GM21717 (cell line): Measurements from ENCODE around the gene PRR19.

Source experiments
- ATAC-seq: cut with Tn5 transposase; IDR thresholded peaks from one replicate; pipeline ENCODE4 v1.9.1; 2021; ENCODE audit warnings: mild to moderate bottlenecking, moderate library complexity; ENCODE audit not compliant: unreplicated experiment

Gene PRR19

GRCh38 chr19:42270346-42271044 lies 31.4 kb upstream of the PRR19 start:
- no peak for ATAC-seq

GRCh38 chr19:42271045-42271419 lies 30.9 kb upstream of the PRR19 start:
- ATAC-seq: no peak

- no peak for ATAC-seq
Measured at GRCh38 chr19:42271861-42272534, 29.9 kb upstream of the PRR19 start.

- ATAC-seq: no peak
Measured at GRCh38 chr19:42272535-42272897, 29.4 kb upstream of the PRR19 start.

- ATAC-seq: no peak
Measured at GRCh38 chr19:42272989-42273406, 28.9 kb upstream of the PRR19 start.

GRCh38 chr19:42273407-42274064 lies 28.4 kb upstream of the PRR19 start:
- no peak for ATAC-seq

- ATAC-seq: no peak
Measured at GRCh38 chr19:42274065-42274682, 27.8 kb upstream of the PRR19 start.

- ATAC-seq: no peak
Measured at GRCh38 chr19:42275103-42275502, 26.8 kb upstream of the PRR19 start.

- no peak for ATAC-seq
Measured at GRCh38 chr19:42275517-42275916, 26.4 kb upstream of the PRR19 start.

GRCh38 chr19:42276284-42276683 lies 25.6 kb upstream of the PRR19 start:
- ATAC-seq: no peak

GRCh38 chr19:42276821-42277220 lies 25.1 kb upstream of the PRR19 start:
- no peak for ATAC-seq

GRCh38 chr19:42277821-42278451 lies 24.0 kb upstream of the PRR19 start:
- no peak for ATAC-seq

- no peak for ATAC-seq
Measured at GRCh38 chr19:42278452-42279154, 23.3 kb upstream of the PRR19 start.

GRCh38 chr19:42279155-42279901 lies 22.6 kb upstream of the PRR19 start:
- no peak for ATAC-seq

GRCh38 chr19:42279902-42280814 lies 21.8 kb upstream of the PRR19 start:
- peak; percentile 27 for ATAC-seq

- ATAC-seq: no peak
Measured at GRCh38 chr19:42280815-42281145, 21.2 kb upstream of the PRR19 start.

- ATAC-seq: no peak
Measured at GRCh38 chr19:42281146-42281826, 20.6 kb upstream of the PRR19 start.
